Stimulated activated CD8-positive, alpha-beta memory T cell treated with anti-CD3 and anti-CD28 coated beads, Interleukin-4, amount 100 ng/mL, for 48 hours (primary cell): Measurements from ENCODE around the gene MRPL41.
"Not testable (repeated sequence)": the region's sequence is repeated elsewhere in the genome, so short reads cannot be mapped to it uniquely, and the experiment has no call there.

Experiments
- DNase-seq: peaks from one replicate; pipeline ENCODE4 v3.0.0-alpha.2; 2020

MRPL41 gene

DNA sequence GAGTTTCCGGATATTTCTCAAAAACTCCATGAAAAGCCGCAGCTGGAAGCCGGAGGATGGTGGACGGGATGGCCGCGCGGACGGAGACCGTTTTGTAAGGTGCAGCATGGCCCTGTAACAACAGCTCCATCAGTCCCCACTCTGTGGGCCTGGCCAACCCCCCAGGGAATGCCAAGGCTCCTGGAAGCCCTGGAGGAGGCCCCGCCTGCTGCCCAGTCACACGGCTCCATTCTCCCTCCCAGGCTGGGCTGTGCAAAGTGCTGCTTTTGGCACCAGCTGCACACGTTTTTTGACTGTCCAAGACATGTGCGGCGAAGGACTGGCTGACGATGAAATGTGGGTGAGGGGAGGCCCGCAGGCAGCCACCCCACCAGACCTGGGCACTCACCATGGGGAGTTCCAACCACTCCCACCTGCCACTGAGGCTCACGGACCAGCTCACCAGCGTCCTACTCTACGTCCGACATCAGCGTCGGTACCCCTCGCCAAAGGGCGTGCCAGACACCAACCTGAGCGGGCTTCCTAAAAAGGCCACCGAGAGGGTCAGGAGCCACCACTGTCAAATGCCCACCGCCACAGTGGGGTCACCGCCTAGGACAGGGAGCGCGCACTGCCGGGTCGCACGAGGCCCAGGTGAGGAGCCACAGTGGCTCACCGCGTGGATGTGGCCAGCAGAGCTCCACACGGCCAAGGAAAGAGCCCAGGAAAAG lies 28.8 kb upstream of the MRPL41 start:
- no peak for DNase-seq

DNA sequence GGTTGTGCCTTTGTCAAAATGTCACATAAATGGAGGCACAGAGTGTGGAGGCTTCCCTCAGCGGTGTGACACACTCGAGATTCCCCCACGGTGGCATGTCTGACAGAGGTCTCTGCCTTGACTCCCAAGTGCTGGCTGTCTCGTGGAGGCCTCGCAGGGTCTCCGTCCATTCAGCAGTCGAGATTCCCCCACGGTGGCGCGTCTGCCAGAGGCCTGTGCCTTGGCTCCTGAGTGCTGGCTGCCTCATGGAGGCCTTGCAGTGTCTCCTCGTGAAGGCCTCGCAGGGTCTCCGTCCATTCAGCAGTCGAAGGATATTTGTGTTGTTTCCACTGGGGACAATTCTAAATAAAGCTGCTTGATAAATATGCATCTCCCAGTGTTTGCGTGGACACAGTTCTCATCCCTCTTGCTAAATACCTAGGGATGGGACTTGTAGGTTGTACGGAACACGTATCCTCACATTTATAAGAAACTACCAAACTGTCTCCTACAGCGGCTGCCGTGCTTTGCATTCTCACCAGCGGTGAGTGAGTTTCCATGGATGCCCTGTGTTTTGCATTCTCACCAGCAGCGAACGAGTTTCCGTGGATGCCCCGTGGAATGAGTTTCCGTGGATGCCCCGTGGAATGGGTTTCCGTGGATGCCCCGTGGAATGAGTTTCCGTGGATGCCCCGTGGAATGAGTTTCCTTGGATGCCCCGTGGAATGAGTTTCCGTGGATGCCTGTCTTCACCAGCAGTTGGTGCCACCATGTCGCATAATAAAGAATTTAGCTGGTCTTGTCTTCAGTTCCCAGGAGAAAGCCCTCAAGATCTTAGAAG lies 27.3 kb upstream of the MRPL41 start:
- no peak for DNase-seq

DNA sequence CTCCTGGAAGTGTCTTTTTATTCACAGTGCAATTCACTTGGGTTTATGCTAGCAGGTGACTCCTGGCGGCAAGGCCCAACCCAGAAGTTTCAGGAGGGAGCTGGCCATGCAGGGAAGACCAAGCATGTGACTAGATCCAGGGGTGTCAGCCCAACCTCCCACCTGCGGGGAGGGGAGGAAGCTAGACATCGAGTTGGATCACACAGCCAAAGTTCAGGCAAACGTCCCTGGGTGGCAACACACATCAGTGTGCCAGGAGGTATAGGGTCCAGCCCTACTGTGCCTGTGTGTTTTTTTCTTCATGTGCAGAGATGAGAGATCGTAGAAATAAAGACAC lies 26.7 kb upstream of the MRPL41 start:
- no peak for DNase-seq

DNA sequence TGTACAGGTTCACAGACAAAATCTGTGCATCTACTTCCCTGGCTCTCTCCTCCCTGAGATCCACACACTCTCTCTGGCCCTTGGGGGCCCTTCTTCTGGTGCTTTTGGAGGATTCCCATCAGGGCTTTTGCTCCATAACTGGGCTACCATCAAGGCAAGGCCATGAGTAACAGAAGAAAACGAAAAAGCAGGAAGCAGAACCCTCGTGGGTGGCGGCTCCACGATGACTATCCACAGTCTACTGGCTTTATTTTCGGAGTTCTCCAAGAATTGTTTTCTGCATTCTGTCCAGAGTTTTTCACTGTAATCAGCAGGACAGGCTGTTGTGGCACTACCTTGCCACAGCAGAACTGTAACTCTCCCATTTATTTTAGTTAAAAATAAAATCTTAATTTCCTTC lies 21.3 kb upstream of the MRPL41 start:
- DNase-seq: no peak

DNA sequence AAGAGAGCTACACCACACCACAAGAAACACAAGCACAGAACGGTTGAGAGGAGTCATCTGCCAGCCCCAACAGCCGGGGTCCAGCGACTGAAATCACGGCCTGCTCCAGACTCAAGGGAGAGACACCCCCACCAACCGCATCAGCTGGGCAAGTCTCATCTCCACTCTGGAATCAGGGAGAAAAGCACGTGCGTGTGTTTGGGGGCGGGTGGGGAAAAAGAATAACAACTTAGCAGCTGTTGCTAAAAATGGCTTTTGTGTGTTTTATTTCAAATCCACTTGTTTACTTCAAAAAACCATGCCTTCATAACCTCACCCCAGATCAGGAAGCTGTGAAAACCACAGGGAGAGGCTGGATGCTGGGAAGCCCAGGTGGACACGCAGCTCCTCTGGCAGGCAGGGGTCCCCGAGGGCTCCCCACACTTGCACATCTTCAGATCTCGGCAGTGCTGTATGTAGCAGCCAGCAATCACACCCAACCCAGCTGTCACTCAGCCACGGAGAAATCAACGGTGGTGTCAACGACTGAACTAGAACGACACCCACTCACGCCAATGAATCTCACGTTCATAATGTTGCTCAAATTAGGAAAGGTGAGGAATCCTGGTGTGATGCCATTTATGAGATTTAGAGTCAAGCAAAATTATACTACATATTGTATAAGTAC lies 20.4 kb upstream of the MRPL41 start:
- DNase-seq: no peak

DNA sequence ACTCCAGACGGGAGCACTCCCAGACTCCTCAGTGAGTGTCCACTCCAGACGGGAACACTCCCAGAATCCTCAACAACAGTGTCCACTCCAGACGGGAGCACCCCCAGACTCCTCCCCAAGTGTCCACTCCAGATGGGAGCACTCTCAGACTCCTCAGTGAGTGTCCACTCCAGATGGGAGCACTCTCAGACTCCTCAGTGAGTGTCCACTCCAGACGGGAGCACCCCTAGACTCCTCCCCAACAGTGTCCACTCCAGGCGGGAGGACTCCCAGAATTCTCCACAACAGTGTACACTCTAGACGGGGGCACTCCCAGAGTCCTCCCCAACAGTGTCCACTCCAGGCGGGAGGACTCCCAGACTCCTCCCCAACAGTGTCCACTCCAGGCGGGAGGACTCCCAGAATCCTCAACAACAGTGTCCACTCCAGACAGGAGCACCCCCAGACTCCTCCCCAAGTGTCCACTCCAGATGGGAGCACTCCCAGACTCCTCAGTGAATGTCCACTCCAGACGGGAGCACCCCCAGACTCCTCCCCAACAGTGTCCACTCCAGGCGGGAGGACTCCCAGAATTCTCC lies 18.7 kb upstream of the MRPL41 start:
- DNase-seq: not testable (repeated sequence)

DNA sequence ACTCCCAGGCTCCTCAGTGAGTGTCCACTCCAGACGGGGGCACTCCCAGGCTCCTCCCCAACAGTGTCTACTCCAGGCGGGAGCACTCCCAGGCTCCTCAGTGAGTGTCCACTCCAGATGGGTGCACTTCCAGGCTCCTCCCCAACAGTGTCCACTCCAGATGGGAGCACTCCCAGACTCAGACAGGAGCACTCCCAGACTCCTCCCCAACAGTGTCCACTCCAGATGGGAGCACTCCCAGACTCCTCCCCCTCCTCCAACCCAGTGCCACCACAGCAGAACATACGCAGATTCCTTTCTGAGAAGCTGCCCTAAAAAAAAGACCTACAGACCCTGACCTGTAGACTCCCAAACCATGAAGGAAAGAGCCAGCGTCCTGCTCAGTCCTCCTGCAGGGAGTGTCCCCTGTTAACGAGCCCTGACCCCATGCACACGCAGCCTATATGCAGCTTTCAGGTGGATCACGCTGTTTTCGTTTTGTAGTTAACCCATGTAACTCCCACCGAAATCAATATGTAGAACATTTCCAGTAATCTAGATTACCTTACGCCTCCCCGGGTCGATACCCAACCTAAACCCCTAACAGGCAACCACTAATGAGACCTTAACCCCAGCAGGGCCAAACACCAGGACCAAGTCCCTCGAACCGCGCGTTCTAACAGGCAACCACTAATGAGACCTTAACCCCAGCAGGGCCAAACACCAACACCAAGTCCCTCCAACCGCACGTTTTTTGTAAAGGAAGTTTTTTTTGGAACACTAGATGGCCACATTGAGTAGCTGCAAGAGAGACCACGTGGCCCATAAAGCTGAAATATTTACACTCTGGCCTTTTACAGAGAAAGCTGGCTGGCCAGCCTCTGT lies 17.2 kb upstream of the MRPL41 start:
- no peak for DNase-seq

DNA sequence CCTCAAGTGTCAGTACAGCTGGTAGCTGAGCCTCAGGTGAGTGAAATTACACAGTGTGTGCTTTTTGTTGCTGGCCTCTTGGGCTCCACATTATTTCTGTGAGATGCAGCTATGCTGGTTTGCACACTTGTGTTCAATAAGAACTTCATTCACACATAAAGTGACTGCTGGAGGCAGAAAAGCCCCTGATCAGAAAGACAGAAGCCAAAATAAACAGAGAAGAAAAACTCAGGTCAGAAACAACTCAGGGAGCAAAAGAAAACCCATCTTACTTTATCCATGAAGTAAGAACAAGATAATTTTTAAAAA lies 16.6 kb upstream of the MRPL41 start:
- DNase-seq: no peak

DNA sequence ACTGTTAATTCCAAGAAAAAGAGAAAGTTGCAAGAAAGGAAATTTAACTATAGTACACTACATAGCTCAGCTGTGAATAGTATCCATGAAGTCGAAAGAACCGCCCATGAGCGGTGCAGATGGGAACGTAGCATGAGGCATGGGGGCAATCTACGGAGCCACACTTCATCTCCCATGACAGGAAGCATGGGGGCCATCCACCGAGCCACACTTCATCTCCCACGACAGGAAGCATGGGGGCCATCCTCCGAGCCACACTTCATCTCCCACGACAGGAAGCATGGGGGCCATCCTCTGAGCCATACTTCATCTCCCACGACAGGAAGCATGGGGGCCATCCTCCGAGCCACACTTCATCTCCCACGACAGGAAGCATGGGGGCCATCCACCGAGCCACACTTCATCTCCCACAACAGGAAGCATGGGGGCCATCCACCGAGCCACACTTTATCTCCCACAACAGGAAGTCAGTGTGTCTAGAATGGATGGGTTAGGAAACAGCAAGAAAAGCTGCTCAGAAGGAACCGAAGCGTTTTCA lies 15.0 kb upstream of the MRPL41 start:
- not testable (repeated sequence) for DNase-seq

DNA sequence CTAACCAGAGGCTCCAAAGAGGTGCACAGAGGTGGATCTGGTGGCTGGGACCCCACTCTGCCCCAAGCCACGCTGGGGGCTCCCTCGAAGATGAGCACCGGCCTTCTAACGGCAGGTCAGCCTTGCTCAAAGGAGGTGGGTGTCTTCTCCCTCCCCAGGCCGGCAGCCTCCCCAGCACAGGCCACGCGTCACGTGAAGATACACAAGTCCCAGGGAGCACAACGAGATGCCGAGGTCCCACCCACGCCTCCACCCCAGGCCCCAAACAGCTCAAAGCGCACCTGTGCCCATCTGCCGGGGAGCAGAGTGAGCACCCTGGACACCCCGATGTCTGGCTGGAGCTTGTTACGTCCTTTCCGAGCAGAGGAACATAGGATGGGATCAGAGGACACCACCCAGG lies 13.6 kb upstream of the MRPL41 start:
- DNase-seq: no peak

DNA sequence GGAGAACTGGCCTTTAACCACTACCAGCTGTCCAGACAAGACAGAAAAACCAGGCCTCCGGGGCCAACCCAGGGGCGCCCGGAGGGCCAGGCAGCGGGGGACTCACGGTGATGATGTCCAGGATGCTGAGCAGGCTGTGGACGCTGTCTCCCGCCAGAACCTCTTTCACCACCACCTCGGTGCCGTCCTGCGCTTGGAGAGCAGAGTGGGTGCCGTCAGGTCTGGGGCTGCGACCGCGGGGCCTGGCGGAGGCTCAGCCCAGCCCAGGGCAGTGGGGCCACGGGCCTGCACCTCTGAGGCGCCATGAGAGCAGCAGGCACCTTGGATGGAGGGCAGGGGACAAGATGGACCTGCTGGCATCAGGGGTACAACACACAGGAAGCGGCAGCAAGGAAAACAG lies 11.1 kb upstream of the MRPL41 start:
- no peak for DNase-seq

DNA sequence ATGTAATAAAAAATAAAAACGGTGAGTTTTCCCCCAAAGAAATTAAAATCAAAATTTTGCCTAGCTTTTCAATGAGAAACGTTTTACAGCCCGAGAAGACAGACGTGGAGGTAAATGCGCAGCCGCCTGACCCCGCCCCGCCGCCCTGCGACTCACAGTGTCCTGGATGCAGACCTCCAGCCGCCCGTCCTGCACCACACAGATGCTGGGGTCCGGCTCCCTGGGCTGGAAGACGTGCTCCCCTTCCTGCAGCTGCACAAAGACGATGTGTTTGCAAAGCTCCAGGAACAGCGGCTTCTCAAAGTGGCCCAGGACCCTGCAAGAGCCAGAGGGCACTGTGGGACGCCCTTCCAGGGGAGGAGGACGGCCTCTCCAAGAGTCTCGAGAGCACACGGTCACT lies 9.2 kb upstream of the MRPL41 start:
- no peak for DNase-seq

DNA sequence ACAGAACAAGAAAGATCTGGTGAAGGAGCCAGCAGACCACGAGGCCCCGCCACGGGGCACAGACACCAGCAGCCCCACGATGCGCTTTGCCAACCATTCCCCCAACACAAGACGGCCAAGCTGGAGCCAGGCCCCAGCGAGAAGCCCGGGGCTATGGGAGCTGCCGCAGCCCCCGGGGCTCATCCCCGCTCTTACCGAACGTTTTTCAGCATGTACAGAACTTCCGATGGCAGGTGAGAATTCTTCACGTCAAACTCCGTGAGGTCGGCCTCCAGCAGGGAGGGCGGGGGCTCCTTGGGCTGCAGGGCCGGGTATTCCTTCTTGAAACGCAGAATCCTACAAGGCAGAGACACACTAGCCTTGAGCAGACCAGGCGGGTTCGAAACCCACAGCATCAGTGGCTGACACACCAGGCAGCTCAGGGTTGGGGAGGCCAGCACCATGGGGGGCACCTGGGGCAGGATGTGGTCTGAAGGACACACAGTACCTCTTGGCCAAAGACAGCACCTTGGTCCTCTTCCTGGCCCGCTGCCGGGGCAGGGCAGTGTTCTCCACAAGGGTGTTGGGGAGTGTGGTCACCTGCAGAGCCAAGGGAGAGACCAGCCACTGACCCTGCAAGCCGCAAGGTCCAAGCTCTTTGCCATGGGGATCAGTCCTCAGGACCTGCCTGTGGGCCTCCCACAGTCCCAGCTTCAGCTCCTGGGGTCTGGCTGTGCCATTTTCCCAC lies 8.3 kb upstream of the MRPL41 start:
- no peak for DNase-seq

DNA sequence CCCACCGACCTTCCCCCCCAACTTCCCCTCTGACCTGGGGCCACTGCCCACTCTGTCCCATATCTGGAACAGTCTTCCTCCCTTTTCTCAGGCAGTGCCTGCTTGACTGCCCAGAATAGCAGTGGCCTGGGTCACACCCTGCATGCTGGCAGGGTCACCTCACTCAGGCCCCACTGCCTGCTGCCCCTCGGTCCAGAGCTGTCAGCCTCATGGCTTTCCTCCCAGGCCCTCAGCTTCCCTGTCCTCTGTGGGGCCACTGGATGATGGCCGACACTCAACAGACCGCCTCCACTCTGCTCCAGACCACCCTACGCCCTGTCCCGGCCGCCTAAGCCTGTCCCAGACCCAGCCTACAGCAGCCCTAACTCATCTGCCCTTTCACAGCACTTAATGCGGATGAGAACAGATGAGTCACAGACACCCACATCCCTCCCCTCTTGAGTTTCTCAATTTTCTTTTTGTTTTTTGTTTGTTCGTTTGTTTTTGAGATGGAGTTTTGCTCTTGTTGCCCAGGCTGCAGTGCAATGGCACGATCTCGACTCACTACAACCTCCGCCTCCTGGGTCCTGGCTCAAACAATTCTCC lies 7.4 kb upstream of the MRPL41 start:
- no peak for DNase-seq

DNA sequence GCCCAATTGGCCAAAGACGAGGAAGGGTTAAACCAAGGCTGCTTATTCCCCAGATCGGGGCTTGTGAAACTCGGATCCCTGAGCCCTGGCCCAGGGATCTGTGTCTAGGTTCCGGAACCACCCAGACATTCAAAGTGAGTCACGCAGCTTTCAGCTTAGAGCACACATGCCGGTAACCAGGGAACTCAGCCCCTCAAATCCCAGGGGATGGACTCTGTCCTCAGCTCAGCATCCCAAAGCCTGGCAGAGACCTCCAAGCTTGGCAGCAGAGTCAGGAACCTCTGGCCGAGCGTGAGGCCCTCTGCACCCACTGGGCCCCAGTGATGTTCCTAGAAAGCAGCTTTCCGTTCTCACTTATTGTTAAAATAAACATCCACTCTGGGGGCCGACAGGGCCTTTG lies 6.6 kb upstream of the MRPL41 start:
- DNase-seq: no peak

DNA sequence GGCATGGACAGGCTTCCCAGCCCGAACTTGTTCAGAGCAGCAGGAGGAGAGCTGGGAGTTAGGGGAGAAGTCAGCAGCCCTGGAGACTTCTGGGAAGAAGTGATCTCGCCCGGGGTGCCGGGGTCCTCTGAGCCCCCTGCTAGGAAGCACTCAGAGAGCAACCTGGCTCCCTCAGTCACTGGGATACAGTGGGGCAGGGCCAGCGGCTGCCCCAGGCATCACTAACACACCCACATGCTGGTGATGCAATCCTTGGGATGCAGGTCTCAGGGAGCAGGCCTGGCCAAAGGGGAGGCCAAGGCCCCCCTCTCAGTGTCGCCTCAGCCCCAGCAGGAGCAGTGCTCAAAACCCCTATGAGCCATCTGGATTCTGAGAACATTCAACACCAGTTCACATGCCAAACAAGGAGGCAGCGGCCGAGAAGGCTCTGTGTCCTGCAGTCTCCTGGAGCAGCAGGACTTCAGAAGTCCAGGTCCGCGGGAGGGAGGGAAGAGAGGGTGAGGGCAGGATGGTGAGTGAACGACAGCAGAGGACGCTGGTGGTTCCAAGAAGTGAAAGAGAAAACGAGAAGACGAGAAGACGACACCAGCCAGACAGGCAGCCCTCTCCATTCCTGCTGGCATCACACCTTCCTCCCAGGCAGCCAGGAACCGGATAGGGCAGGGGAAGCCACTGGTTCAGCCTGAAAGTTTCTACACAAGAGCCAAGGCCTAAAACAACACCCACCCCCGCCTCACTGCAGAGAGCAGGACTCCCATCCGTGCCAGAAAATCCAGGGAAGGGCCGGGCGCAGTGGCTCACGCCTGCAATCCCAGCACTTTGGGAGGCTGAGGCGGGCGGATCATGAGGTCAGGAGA lies 3.8 kb upstream of the MRPL41 start:
- no peak for DNase-seq

DNA sequence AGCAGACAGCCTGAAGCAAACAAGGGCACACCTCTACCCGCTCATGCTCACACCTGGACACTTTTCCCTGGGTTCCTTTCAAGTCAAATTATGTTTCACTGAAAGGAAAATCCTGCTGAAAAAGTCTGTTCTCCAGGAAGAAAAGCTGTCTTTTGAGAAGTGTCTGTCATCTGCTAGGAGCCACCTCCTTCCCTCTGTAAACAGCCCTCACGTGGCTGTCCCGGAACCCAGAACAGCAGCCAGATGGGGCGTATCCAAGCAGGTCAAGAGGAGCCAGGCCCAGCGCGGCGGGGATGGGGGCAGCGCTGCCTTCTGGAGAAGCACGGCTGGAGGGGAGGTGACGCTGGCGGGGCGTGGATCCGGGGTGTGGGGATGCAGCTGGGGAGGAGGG lies 1.5 kb upstream of the MRPL41 start, which contains the start of gene PNPLA7:
Gene PNPLA7 (minus strand): TSS at position 172 of the 391 bp plus-strand sequence. CDS start 205 bp downstream, outside the sequence.
- peak; percentile 59 for DNase-seq

DNA sequence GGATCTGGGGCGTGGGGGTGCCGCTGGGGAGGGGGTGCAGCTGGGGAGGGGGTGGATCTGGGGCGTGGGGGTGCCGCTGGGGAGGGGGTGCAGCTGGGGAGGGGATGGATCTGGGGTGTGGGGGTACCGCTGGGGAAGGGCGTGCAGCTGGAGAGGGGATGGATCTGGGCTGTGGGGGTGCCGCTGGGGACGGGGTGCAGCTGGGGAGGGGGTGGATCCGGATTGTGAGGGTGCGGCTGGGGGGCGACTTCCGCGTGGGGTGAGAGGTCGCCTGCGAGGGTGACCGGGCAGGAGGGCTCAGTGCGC lies 768 bp upstream of the MRPL41 start:
- DNase-seq: not testable (repeated sequence)

DNA sequence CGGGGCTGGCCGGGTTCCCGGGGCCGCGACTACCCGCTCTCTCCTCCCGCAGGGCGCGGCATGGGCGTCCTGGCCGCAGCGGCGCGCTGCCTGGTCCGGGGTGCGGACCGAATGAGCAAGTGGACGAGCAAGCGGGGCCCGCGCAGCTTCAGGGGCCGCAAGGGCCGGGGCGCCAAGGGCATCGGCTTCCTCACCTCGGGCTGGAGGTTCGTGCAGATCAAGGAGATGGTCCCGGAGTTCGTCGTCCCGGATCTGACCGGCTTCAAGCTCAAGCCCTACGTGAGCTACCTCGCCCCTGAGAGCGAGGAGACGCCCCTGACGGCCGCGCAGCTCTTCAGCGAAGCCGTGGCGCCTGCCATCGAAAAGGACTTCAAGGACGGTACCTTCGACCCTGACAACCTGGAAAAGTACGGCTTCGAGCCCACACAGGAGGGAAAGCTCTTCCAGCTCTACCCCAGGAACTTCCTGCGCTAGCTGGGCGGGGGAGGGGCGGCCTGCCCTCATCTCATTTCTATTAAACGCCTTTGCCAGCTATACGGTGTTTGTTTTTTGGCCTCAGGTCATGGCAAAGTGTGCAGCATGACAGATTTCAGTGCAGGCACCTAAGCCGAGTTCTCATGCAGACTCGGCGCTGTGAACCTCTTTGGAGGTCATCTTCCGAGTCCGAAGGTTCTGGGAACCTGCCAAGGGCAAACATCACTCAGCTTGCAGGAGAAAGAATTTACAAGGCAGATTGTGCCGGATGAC lies 516 bp downstream of the MRPL41 start:
- DNase-seq: peak; percentile 48

DNA sequence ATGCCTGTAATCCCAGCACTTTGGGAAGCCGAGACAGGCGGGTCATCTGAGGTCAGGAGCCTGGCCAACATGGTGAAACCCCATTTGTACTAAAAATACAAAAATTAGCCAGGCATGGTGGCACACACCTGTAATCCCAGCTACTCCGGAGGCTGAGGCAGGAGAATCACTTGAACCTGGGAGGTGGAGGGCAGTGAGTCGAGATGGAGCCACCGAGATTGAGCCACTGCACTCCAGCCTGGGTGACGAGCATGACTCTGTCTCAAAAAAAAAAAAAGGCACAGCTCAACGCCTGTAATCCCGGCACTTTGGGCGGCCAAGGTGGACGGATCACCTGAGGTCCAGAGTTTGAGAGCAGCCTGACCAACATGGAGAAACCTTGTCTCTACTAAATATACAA lies 2.0 kb downstream of the MRPL41 start:
- DNase-seq: not testable (repeated sequence)
